Thyroid gland (tissue), 4 donors: ENCODE measurements around the gene BCL2.

ENCODE experiments used
- POLR2A ChIP-seq, 2 donors: fragments of 450-650 bp; IDR thresholded peaks; one replicate each; pipeline ENCODE4 v1.6.1; 2017; ENCODE audit warnings: antibody characterized with exemption in 2 of 2, mild to moderate bottlenecking in 2 of 2, moderate library complexity in 1 of 2
- TF ChIP-seq, protein P1 (sequence below), 6 experiments: fragments of 200-600 bp in 3 of 6; fragments of 450-650 bp in 3 of 6; sonication (generic) in 3 of 6; IDR thresholded peaks; one replicate each; pipeline ENCODE4 v1.5.1; 2016 to 2019; ENCODE audit warnings: antibody characterized with exemption in 6 of 6, mild to moderate bottlenecking in 2 of 6, inconsistent platforms in 1 of 6, moderate library complexity in 1 of 6

GRCh38 chr18:63339920-63340484 is 20.4 kb upstream of the BCL2 start:
- TF ChIP-seq, protein P1, sequence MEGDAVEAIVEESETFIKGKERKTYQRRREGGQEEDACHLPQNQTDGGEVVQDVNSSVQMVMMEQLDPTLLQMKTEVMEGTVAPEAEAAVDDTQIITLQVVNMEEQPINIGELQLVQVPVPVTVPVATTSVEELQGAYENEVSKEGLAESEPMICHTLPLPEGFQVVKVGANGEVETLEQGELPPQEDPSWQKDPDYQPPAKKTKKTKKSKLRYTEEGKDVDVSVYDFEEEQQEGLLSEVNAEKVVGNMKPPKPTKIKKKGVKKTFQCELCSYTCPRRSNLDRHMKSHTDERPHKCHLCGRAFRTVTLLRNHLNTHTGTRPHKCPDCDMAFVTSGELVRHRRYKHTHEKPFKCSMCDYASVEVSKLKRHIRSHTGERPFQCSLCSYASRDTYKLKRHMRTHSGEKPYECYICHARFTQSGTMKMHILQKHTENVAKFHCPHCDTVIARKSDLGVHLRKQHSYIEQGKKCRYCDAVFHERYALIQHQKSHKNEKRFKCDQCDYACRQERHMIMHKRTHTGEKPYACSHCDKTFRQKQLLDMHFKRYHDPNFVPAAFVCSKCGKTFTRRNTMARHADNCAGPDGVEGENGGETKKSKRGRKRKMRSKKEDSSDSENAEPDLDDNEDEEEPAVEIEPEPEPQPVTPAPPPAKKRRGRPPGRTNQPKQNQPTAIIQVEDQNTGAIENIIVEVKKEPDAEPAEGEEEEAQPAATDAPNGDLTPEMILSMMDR (IDR thresholded peaks at IDR 0.05) = peak in 3 of 6 experiments; percentile 34 to 41 (median 37)
- TF ChIP-seq POLR2A (IDR thresholded peaks at IDR 0.05) = no peak
